A549 (cell line): ENCODE results near the gene ASGR1. TPM values are rescaled to one million over a fixed set of nuclear protein-coding genes. Genes with fewer than 3 reads are reported as not detected.

ENCODE experiments used
- ATAC-seq, 2 experiments: fragments of 200-7000 bp in 1 of 2; fragments of >200 bp in 1 of 2; cut with Nextera tagmentation in 1 of 2; cut with Tn5 transposase in 1 of 2; 3 replicates each; pipeline versions ENCODE4 v1.8.0 to v1.9.1; 2018 to 2020; ENCODE audit warnings: mild to moderate bottlenecking in 1 of 2, moderate library complexity in 1 of 2
- CTCF ChIA-PET: fragments of 300-600 bp; sonication (Branson Sonifier 250); formaldehyde crosslinking; extraction: SDS; loops from one replicate; lab custom pipeline; 2021; ENCODE audit warnings: antibody characterized with exemption, inconsistent platforms; lab: Yijun Ruan, JAX
- POLR2A ChIA-PET: fragments of 350-600 bp; formaldehyde crosslinking; extraction: SDS; loops from one replicate; lab custom pipeline; 2021; ENCODE audit warnings: antibody characterized with exemption, inconsistent platforms; lab: Yijun Ruan, JAX
- DNase-seq, 2 experiments: peaks; one replicate each; pipeline versions ENCODE4 v3.0.0 to v3.0.0-alpha.2; 2011 to 2016; ENCODE audit warnings: low read depth in 1 of 2, low spot score in 1 of 2
- FAIRE-seq: peaks from 2 replicates; lab custom pipeline; 2011; peaks lifted over from hg19 to GRCh38; lab: Jason Lieb, UNC
- H3K27ac ChIP-seq, 2 experiments: fragments of >200 bp; sonication (Bioruptor Twin); formaldehyde crosslinking; 3 replicates each; pipeline ENCODE4 v1.5.1; 2016 to 2017
- H3K4me1 ChIP-seq: fragments of >200 bp; sonication (Bioruptor Twin); formaldehyde crosslinking; 3 replicates; pipeline ENCODE4 v1.6.1; 2016
- H3K4me2 ChIP-seq: fragments of >200 bp; sonication (Bioruptor Twin); formaldehyde crosslinking; 3 replicates; pipeline ENCODE4 v1.6.1; 2016
- H3K4me3 ChIP-seq: fragments of >200 bp; sonication (Bioruptor Twin); formaldehyde crosslinking; 3 replicates; pipeline ENCODE4 v1.5.1; 2016
- H3K9me3 ChIP-seq: fragments of >200 bp; sonication (Bioruptor Twin); formaldehyde crosslinking; 3 replicates; pipeline ENCODE4 v1.6.1; 2016
- CHD2 ChIP-seq: fragments of 150-350 bp; IDR thresholded peaks from 2 replicates; pipeline ENCODE4 v1.6.1; 2014; ENCODE audit warnings: low read length; ENCODE audit not compliant: partially characterized antibody
- E2F6 ChIP-seq: IDR thresholded peaks from 2 replicates; pipeline ENCODE4 v1.6.1; 2012; ENCODE audit warnings: low read depth, borderline replicate concordance
- EHMT2 ChIP-seq: fragments of 200-600 bp; sonication (generic); IDR thresholded peaks from 2 replicates; pipeline ENCODE4 v1.6.1; 2016; ENCODE audit warnings: antibody characterized with exemption, low read depth, mild to moderate bottlenecking, moderate library complexity
- EP300 ChIP-seq, 2 experiments: fragments of >200 bp; sonication (Bioruptor Twin); formaldehyde crosslinking; IDR thresholded peaks; 2 replicates in 1 of 2; 3 replicates in 1 of 2; pipeline ENCODE4 v1.6.1; 2016 to 2017
- ESRRA ChIP-seq: fragments of 150-350 bp; IDR thresholded peaks from 2 replicates; pipeline ENCODE4 v1.6.1; 2014; ENCODE audit warnings: mild to moderate bottlenecking, low read length, borderline replicate concordance
- FOSB ChIP-seq: fragments of 250-450 bp; sonication (Bioruptor Pico); IDR thresholded peaks from 2 replicates; pipeline ENCODE4 v1.5.0; 2020; ENCODE audit warnings: mild to moderate bottlenecking, moderate library complexity
- FOSL2 ChIP-seq, 2 experiments: fragments of 450-650 bp in 1 of 2; fragments of >200 bp in 1 of 2; sonication (Bioruptor Twin) in 1 of 2; formaldehyde crosslinking; IDR thresholded peaks; 2 replicates each; pipeline versions ENCODE4 v1.5.0 to v1.6.1; 2016 to 2020; ENCODE audit warnings: mild to moderate bottlenecking in 1 of 2, moderate library complexity in 1 of 2
- FOXS1 ChIP-seq: fragments of 250-450 bp; sonication (Bioruptor Pico); IDR thresholded peaks from 2 replicates; pipeline ENCODE4 v1.5.0; 2020; ENCODE audit warnings: mild to moderate bottlenecking, moderate library complexity
- GATA3 ChIP-seq: IDR thresholded peaks from 2 replicates; pipeline ENCODE4 v1.6.1; 2012; ENCODE audit warnings: borderline replicate concordance
- HEYL ChIP-seq: fragments of 250-450 bp; sonication (Bioruptor Pico); IDR thresholded peaks from 2 replicates; pipeline ENCODE4 v1.8.0; 2021; ENCODE audit warnings: mild to moderate bottlenecking, moderate library complexity
- HOXA7 ChIP-seq: fragments of 250-450 bp; sonication (Bioruptor Pico); IDR thresholded peaks from 2 replicates; pipeline ENCODE4 v1.5.0; 2020; ENCODE audit warnings: mild to moderate bottlenecking, moderate library complexity
- JUN ChIP-seq, 2 experiments: fragments of >200 bp; sonication (Bioruptor Twin); formaldehyde crosslinking; IDR thresholded peaks; 2 replicates in 1 of 2; 3 replicates in 1 of 2; pipeline ENCODE4 v1.6.1; 2016 to 2017
- MAZ ChIP-seq: fragments of 150-350 bp; IDR thresholded peaks from 2 replicates; pipeline ENCODE4 v1.6.1; 2014; ENCODE audit warnings: antibody characterized with exemption, low read depth, low read length, borderline replicate concordance
- PBX3 ChIP-seq: IDR thresholded peaks from 2 replicates; pipeline ENCODE4 v1.6.1; 2012
- POLR2A ChIP-seq: IDR thresholded peaks from 2 replicates; pipeline ENCODE4 v1.6.1; 2012; ENCODE audit warnings: mild to moderate bottlenecking, low read length
- RARB ChIP-seq: fragments of 250-450 bp; sonication (Bioruptor Pico); IDR thresholded peaks from 2 replicates; pipeline ENCODE4 v1.8.0; 2021; ENCODE audit warnings: mild to moderate bottlenecking, moderate library complexity
- RCOR1 ChIP-seq: fragments of 150-350 bp; IDR thresholded peaks from 2 replicates; pipeline ENCODE4 v1.6.1; 2014; ENCODE audit warnings: antibody characterized with exemption, low read length, low read depth
- RFX5 ChIP-seq: fragments of 450-650 bp; IDR thresholded peaks from 2 replicates; pipeline ENCODE4 v1.7.1; 2014; ENCODE audit warnings: antibody characterized with exemption, mild to moderate bottlenecking, moderate library complexity
- ZFP36 ChIP-seq: fragments of 450-650 bp; IDR thresholded peaks from 2 replicates; pipeline ENCODE4 v1.6.1; 2014; ENCODE audit warnings: borderline replicate concordance; ENCODE audit not compliant: partially characterized antibody
- ZNF302 ChIP-seq: fragments of 250-450 bp; sonication (Bioruptor Pico); IDR thresholded peaks from 2 replicates; pipeline ENCODE4 v1.9.0; 2021; ENCODE audit warnings: inconsistent platforms, mild to moderate bottlenecking, moderate library complexity
- WGBS: methylation state at CpG from one replicate; pipeline ENCODE4 v1.1.6; 2017; ENCODE audit errors: missing lambda C conversion rate; 5-methylcytosine and 5-hydroxymethylcytosine counted together
- polyA plus RNA-seq, 4 experiments: library from polyadenylated mRNA; depleted of rRNA in 3 of 4; stranded (reverse); fragments of >200 nt; fragmentation: RNase III in 1 of 4; extraction: RNeasy Plus Mini Kit Qiagen cat#74134 plus additional on column Dnase treatment in 1 of 4; gene quantifications; 2 replicates in 3 of 4; 3 replicates in 1 of 4; pipeline ENCODE4 v1.2.3, GENCODE V29; 2011 to 2017
- TF ChIP-seq, protein P1 (sequence below): fragments of >200 bp; sonication (Bioruptor Twin); formaldehyde crosslinking; IDR thresholded peaks from 3 replicates; pipeline ENCODE4 v1.5.1; 2016
- TF ChIP-seq, protein P2 (sequence below): fragments of 200-600 bp; sonication (generic); IDR thresholded peaks from 2 replicates; pipeline ENCODE4 v1.6.1; 2016; ENCODE audit warnings: antibody characterized with exemption, mild to moderate bottlenecking, moderate library complexity
- TF ChIP-seq, protein P3 (sequence below): IDR thresholded peaks from 2 replicates; pipeline ENCODE4 v1.6.1; 2012

Gene ASGR1
- polyA plus RNA-seq, 2 of the 4 experiments (the other 2 are of a cell fraction) = 1.6 to 2.6 TPM

DNA sequence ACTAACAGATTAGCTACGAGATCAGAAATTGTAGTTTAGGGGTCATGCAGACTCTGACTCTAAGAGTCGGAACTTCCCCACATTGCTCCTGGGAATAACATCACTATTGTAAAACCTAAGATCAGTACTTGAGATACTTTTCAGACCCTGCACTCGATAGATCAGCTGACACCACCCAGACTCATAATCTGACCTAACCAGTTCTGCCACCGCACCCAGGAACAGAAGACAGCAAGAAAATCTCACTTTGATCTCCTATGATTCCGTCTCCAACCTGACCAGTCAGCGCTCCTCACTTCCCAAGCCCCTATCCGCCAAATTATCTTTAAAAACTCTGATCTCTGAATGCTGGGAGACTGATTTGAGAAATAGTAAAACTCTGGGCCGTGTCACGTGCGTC lies 37.3 kb downstream of the ASGR1 start:
- Histone ChIP-seq H3K4me1 (no peaks in the 10 kb centered on the region), H3K4me3 (no peak overlapping the region), H3K4me2 (no peak overlapping the region), H3K9me3 (no peaks in the 10 kb centered on the region), H3K27ac (no peak overlapping the region)
- FAIRE-seq (no peak), ATAC-seq (no peak), DNase-seq (no peak)
- 78% methylated on average over 10 of the region's 10 CpGs for WGBS
- POLR2A ChIA-PET = interaction anchor here (0.9 kb wide), 1 partner anchor 106 kb away, joined by 4 read pairs; the partner anchor contains the start of gene SLC16A13
- CTCF ChIA-PET = interaction anchor here (0.9 to 45.7 kb wide), 6 partner anchors 22 to 154 kb away, joined by 3 to 1477 read pairs (median 4); partner anchors contain the start of genes ASGR1, SLC16A11 and SLC16A13
- TF ChIP-seq FOSL2 (IDR thresholded peaks at IDR 0.05) = no peak
- no peak for TF ChIP-seq FOSL2 (CRISPR knock-in tag; IDR thresholded peaks at IDR 0.05)
- no peak for TF ChIP-seq RFX5
- TF ChIP-seq MAZ = no peak
- TF ChIP-seq, protein P1, sequence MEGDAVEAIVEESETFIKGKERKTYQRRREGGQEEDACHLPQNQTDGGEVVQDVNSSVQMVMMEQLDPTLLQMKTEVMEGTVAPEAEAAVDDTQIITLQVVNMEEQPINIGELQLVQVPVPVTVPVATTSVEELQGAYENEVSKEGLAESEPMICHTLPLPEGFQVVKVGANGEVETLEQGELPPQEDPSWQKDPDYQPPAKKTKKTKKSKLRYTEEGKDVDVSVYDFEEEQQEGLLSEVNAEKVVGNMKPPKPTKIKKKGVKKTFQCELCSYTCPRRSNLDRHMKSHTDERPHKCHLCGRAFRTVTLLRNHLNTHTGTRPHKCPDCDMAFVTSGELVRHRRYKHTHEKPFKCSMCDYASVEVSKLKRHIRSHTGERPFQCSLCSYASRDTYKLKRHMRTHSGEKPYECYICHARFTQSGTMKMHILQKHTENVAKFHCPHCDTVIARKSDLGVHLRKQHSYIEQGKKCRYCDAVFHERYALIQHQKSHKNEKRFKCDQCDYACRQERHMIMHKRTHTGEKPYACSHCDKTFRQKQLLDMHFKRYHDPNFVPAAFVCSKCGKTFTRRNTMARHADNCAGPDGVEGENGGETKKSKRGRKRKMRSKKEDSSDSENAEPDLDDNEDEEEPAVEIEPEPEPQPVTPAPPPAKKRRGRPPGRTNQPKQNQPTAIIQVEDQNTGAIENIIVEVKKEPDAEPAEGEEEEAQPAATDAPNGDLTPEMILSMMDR = no peak
- TF ChIP-seq FOXS1 = no peak
- TF ChIP-seq, protein P2, sequence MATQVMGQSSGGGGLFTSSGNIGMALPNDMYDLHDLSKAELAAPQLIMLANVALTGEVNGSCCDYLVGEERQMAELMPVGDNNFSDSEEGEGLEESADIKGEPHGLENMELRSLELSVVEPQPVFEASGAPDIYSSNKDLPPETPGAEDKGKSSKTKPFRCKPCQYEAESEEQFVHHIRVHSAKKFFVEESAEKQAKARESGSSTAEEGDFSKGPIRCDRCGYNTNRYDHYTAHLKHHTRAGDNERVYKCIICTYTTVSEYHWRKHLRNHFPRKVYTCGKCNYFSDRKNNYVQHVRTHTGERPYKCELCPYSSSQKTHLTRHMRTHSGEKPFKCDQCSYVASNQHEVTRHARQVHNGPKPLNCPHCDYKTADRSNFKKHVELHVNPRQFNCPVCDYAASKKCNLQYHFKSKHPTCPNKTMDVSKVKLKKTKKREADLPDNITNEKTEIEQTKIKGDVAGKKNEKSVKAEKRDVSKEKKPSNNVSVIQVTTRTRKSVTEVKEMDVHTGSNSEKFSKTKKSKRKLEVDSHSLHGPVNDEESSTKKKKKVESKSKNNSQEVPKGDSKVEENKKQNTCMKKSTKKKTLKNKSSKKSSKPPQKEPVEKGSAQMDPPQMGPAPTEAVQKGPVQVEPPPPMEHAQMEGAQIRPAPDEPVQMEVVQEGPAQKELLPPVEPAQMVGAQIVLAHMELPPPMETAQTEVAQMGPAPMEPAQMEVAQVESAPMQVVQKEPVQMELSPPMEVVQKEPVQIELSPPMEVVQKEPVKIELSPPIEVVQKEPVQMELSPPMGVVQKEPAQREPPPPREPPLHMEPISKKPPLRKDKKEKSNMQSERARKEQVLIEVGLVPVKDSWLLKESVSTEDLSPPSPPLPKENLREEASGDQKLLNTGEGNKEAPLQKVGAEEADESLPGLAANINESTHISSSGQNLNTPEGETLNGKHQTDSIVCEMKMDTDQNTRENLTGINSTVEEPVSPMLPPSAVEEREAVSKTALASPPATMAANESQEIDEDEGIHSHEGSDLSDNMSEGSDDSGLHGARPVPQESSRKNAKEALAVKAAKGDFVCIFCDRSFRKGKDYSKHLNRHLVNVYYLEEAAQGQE = no peak
- no peak for TF ChIP-seq HEYL

DNA sequence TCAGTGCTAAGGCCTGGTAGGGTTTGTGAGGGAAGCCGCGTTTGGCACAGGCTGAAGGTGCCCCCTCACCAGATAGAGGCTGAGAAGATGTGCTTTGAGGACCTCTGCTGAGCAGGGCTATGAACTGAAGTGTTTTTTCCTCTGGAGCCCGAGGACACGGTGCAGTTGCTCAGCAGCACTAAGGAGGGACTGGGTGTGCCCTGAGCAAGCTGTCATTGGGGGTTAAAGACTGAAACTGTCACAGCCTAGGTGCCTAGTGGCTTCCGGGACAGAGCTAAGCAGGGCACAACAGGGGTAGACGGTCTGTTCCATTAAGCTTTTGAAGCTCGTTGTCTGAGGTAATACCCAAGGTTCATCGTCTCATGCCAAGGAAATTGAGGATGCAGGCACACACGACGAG lies 39.8 kb downstream of the ASGR1 start:
- FAIRE-seq = no peak
- TF ChIP-seq ESRRA = no peak
- TF ChIP-seq JUN (IDR thresholded peaks at IDR 0.05) = no peak
- TF ChIP-seq POLR2A = no peak
- TF ChIP-seq GATA3 = no peak
- no peak for TF ChIP-seq ZNF302 (CRISPR knock-in tag)
- TF ChIP-seq RARB (CRISPR knock-in tag) = no peak
- no peak for TF ChIP-seq E2F6
- TF ChIP-seq FOSL2 (IDR thresholded peaks at IDR 0.05) = no peak
- no peak for TF ChIP-seq FOSL2 (CRISPR knock-in tag; IDR thresholded peaks at IDR 0.05)
- TF ChIP-seq EP300 (IDR thresholded peaks at IDR 0.05) = no peak
- no peak for TF ChIP-seq RCOR1
- TF ChIP-seq ZFP36 = no peak
- no peak for TF ChIP-seq MAZ
- no peak for TF ChIP-seq PBX3
- TF ChIP-seq EHMT2 = no peak
- TF ChIP-seq, protein P1 = no peak
- TF ChIP-seq HOXA7 (CRISPR knock-in tag) = no peak
- no peak for TF ChIP-seq FOSB (CRISPR knock-in tag)
- TF ChIP-seq CHD2 = no peak
- TF ChIP-seq, protein P3, sequence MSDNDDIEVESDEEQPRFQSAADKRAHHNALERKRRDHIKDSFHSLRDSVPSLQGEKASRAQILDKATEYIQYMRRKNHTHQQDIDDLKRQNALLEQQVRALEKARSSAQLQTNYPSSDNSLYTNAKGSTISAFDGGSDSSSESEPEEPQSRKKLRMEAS = no peak
- ATAC-seq = no peak; a peak in 1 of 6 replicates
- ChIA-PET POLR2A (no interaction called here), CTCF (interaction anchor here (0.6 to 45.7 kb wide), 11 partner anchors 11 to 473 kb away, joined by 3 to 1477 read pairs (median 4); partner anchors contain the start of genes ASGR1, ASGR2, SLC16A11 and SLC16A13)
- Histone ChIP-seq H3K9me3 (no peaks in the 10 kb centered on the region), H3K27ac (no peak overlapping the region), H3K4me3 (no peak overlapping the region), H3K4me2 (no peak overlapping the region), H3K4me1 (peaks cover 4% of the 10 kb centered on the region; the same call in 2 of the 3 replicates)
- 78% methylated on average over 10 of the region's 10 CpGs for WGBS
- DNase-seq = no peak
